K562 (cell line): Measurements from ENCODE around the gene TFPT. TPM values are rescaled to one million over a fixed set of nuclear protein-coding genes. Genes with fewer than 3 reads are reported as not detected.

Source experiments
- CHCHD3 ChIP-seq: fragments of 250-450 bp; sonication (Bioruptor Pico); IDR thresholded peaks from 2 replicates; pipeline ENCODE4 v2.1.2; 2022; ENCODE audit warnings: mild to moderate bottlenecking
- HMBOX1 ChIP-seq: sonication (generic); IDR thresholded peaks from 2 replicates; pipeline ENCODE4 v1.6.1; 2016
- KLF10 ChIP-seq: fragments of 250-450 bp; sonication (Bioruptor Pico); IDR thresholded peaks from 2 replicates; pipeline ENCODE4 v1.6.1; 2021; ENCODE audit warnings: matching md5 sums
- MED1 ChIP-seq: sonication (generic); formaldehyde crosslinking; IDR thresholded peaks from 2 replicates; pipeline ENCODE4 v1.8.1; 2023; ENCODE audit warnings: missing genetic modification reagents, borderline replicate concordance
- NRF1 ChIP-seq, 2 experiments: fragments of 450-650 bp; IDR thresholded peaks in 1 of 2; conservative IDR thresholded peaks in 1 of 2; 2 replicates each; pipeline ENCODE4 v1.6.1; 2014; ENCODE audit warnings: mild to moderate bottlenecking in 2 of 2
- OTX1 ChIP-seq: fragments of 450-650 bp; formaldehyde crosslinking; IDR thresholded peaks from 2 replicates; pipeline ENCODE4 v1.4.0; 2022; ENCODE audit warnings: mild to moderate bottlenecking
- PURB ChIP-seq: sonication (generic); formaldehyde crosslinking; IDR thresholded peaks from 2 replicates; pipeline ENCODE4 v1.9.0; 2021; ENCODE audit warnings: low read depth, mild to moderate bottlenecking, missing genetic modification reagents
- RBM15 ChIP-seq: fragments of 200-400 bp; formaldehyde crosslinking; IDR thresholded peaks from 2 replicates; pipeline ENCODE4 v1.6.1; 2018; ENCODE audit warnings: mild to moderate bottlenecking, low read length, moderate library complexity; ENCODE audit not compliant: insufficient read depth
- RFX1 ChIP-seq: fragments of 450-650 bp; IDR thresholded peaks from 2 replicates; pipeline ENCODE4 v1.6.1; 2016; ENCODE audit warnings: mild to moderate bottlenecking, moderate library complexity
- SNIP1 ChIP-seq: fragments of 450-650 bp; IDR thresholded peaks from 2 replicates; pipeline ENCODE4 v1.7.1; 2017; ENCODE audit warnings: low read depth, mild to moderate bottlenecking
- SRSF7 ChIP-seq: fragments of 200-400 bp; formaldehyde crosslinking; optimal IDR thresholded peaks from 2 replicates; pipeline ENCODE3; 2017; ENCODE audit warnings: mild to moderate bottlenecking, low read depth, low read length
- TSHZ1 ChIP-seq: fragments of 250-450 bp; sonication (Bioruptor Pico); IDR thresholded peaks from 2 replicates; pipeline ENCODE4 v1.4.0; 2020; ENCODE audit warnings: mild to moderate bottlenecking, moderate library complexity
- ZNF175 ChIP-seq: fragments of 200-800 bp; sonication (Bioruptor generic); IDR thresholded peaks from 2 replicates; pipeline ENCODE4 v1.6.1; 2016; ENCODE audit warnings: low read depth, mild to moderate bottlenecking, missing genetic modification characterization, missing compliant biosample characterization
- ZNF407 ChIP-seq: fragments of 450-650 bp; IDR thresholded peaks from 2 replicates; pipeline ENCODE4 v1.6.1; 2016; ENCODE audit warnings: low read depth
- polyA plus RNA-seq, 8 experiments: library from polyadenylated mRNA; depleted of rRNA in 4 of 8; stranded (reverse) in 5 of 8; unstranded in 3 of 8; fragments of >200 nt; fragmentation: Nextera tagmentation in 2 of 8; fragmentation: Illumina TruSeq in 1 of 8; extraction: Ambion mirVana in 2 of 8; extraction: Trizol in 1 of 8; gene quantifications; 2 replicates each; pipeline versions ENCODE4 v1.2.1 to v1.2.3, GENCODE V29; 2011 to 2014; ENCODE audit warnings: inconsistent platforms in 1 of 8, missing spikeins in 1 of 8
- total RNA-seq, 7 experiments: library from RNA; depleted of rRNA in 6 of 7; stranded (reverse); fragments of >200 nt in 6 of 7; fragmentation: Illumina TruSeq in 2 of 7; extraction: Trizol in 2 of 7; gene quantifications; 2 replicates each; pipeline versions ENCODE4 v1.2.1 to v1.2.3, GENCODE V29; 2011 to 2021; ENCODE audit warnings: low replicate concordance in 1 of 7

TFPT gene
- total and polyA plus RNA-seq, 9 of the 15 experiments (the other 6 are each of a cell fraction or from before 2014, with no cell fraction given), result 0.72 to 16.4 (median 9.2) TPM

- TF ChIP-seq TSHZ1 (CRISPR knock-in tag) (no peak), RBM15 (no peak), KLF10 (CRISPR knock-in tag) (no peak), HMBOX1 (no peak), SRSF7 (no peak), RFX1 (peak; percentile 100), SNIP1 (no peak), NRF1 (conservative IDR thresholded peaks at IDR 0.05 in 1 of 2, IDR thresholded peaks at IDR 0.05 in 1 of 2) (peak; percentile 98), OTX1 (CRISPR knock-in tag) (no peak), ZNF175 (CRISPR knock-in tag) (no peak; the same call in 1 of the 2 replicates), PURB (no peak), MED1 (no peak), CHCHD3 (CRISPR knock-in tag) (no peak), ZNF407 (no peak)
Observed at GRCh38 chr19:54159352-54160181, 44.1 kb upstream of the TFPT start, which contains the start of gene LENG1 (continued).
